ENCODE results near the gene CDHR3.

DNA sequence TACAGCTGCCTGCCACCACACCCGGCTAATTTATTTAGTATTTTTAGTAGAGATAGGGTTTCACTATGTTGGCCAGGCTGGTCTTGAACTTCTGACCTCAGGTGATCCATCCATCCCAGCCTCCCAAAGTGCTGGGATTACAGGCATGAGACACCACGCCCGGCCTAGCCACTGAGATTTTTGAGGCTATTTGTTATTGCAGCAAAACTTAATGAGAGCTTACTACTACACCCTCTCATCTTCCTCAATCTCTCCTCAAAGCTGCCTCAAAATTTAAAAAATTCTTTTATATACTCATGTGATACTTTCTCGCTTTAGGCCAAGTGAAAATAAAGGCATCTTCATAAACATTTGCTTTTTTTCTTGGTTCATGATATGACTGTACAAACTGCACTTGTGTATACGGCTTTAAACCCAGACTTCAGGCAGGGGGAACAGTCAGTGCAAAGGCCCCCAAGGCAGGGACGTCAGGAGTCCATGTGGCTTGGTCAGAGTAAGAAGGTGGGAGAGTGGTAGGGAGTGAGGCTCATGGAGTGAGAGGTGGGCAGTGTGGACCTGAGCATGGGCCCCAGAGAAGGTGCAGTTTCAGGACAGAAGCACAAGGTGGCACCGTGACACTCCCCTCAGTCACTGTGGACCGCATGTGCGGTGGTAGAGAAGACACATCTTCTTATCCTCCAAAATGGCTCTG, 93.6 kb downstream of the CDHR3 start:
- TF ChIP-seq, protein P1, sequence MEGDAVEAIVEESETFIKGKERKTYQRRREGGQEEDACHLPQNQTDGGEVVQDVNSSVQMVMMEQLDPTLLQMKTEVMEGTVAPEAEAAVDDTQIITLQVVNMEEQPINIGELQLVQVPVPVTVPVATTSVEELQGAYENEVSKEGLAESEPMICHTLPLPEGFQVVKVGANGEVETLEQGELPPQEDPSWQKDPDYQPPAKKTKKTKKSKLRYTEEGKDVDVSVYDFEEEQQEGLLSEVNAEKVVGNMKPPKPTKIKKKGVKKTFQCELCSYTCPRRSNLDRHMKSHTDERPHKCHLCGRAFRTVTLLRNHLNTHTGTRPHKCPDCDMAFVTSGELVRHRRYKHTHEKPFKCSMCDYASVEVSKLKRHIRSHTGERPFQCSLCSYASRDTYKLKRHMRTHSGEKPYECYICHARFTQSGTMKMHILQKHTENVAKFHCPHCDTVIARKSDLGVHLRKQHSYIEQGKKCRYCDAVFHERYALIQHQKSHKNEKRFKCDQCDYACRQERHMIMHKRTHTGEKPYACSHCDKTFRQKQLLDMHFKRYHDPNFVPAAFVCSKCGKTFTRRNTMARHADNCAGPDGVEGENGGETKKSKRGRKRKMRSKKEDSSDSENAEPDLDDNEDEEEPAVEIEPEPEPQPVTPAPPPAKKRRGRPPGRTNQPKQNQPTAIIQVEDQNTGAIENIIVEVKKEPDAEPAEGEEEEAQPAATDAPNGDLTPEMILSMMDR (IDR thresholded peaks at IDR 0.05) = peak; percentile 80 to 94 (median 87)
- TF ChIP-seq POLR2A (IDR thresholded peaks at IDR 0.05) = no peak
